AG04450 (cell line): ENCODE data around the gene CDCA7L. TPM values are rescaled to one million over a fixed set of nuclear protein-coding genes. Genes with fewer than 3 reads are reported as not detected.

Experiments used
- CTCF ChIA-PET: fragments of 300-600, 350-600 bp; formaldehyde crosslinking; extraction: SDS; loops from one replicate; lab custom pipeline; 2022; ENCODE audit warnings: antibody characterized with exemption, inconsistent platforms; lab: Charles Lee
- POLR2A ChIA-PET: fragments of 350-600 bp; formaldehyde crosslinking; extraction: SDS; loops from one replicate; lab custom pipeline; 2021; ENCODE audit warnings: antibody characterized with exemption, inconsistent platforms; lab: Yijun Ruan, JAX
- DNase-seq: peaks from one replicate; pipeline ENCODE4 v3.0.0-alpha.2; 2011; ENCODE audit warnings: low read depth, low spot score
- H3K27ac ChIP-seq: one replicate; pipeline ENCODE4 v1.5.1; 2012; ENCODE audit warnings: low read depth, low read length, control low read depth
- H3K27me3 ChIP-seq: one replicate; pipeline ENCODE4 v1.6.0; 2012; ENCODE audit warnings: low read length; ENCODE audit not compliant: control insufficient read depth, insufficient read depth
- H3K4me3 ChIP-seq: 2 replicates; pipeline ENCODE4 v1.5.1; 2011; ENCODE audit warnings: mild to moderate bottlenecking, low read depth, low read length, control low read depth
- H3K9me3 ChIP-seq: 2 replicates; pipeline ENCODE4 v1.5.1; 2012; ENCODE audit warnings: low read length; ENCODE audit not compliant: control insufficient read depth, insufficient read depth
- CTCF ChIP-seq: IDR thresholded peaks from 2 replicates; pipeline ENCODE4 v1.5.1; 2011; ENCODE audit warnings: low read depth, low read length, control low read depth, inconsistent platforms
- polyA plus RNA-seq: library from polyadenylated mRNA; depleted of rRNA; stranded (reverse); fragments of >200 nt; gene quantifications from 2 replicates; pipeline ENCODE4 v1.2.3, GENCODE V29; 2011

CDCA7L gene
- polyA plus RNA-seq, 1 experiment = 28.1 TPM

- no peaks in the 10 kb centered on the region for H3K27me3 ChIP-seq
- no peak overlapping the region for H3K27ac ChIP-seq
- ChIA-PET CTCF (no interaction called here), POLR2A (no interaction called here)
- no peaks in the 10 kb centered on the region for H3K9me3 ChIP-seq
- no peak for DNase-seq
- H3K4me3 ChIP-seq = no peak overlapping the region
- TF ChIP-seq CTCF = no peak
Observed at GRCh38 chr7:21883069-21883468, 62.6 kb downstream of the CDCA7L start.

GRCh38 chr7:21869785-21870402, 75.8 kb downstream of the CDCA7L start:
- POLR2A ChIA-PET = no interaction called here
- CTCF ChIA-PET = no interaction called here
- DNase-seq = no peak
- no peak overlapping the region for H3K27ac ChIP-seq
- TF ChIP-seq CTCF = no peak
- H3K9me3 ChIP-seq = no peaks in the 10 kb centered on the region
- no peaks in the 10 kb centered on the region for H3K27me3 ChIP-seq
- H3K4me3 ChIP-seq = no peak overlapping the region

GRCh38 chr7:21868576-21868850, 77.2 kb downstream of the CDCA7L start:
- TF ChIP-seq CTCF = no peak
- ChIA-PET POLR2A (no interaction called here), CTCF (interaction anchor here (0.6 kb wide), 1 partner anchor 12 kb away, joined by 3 read pairs; no protein-coding TSS in a partner anchor)

GRCh38 chr7:21867816-21868575, 77.7 kb downstream of the CDCA7L start:
- no peak overlapping the region for H3K4me3 ChIP-seq
- no peaks in the 10 kb centered on the region for H3K9me3 ChIP-seq
- POLR2A ChIA-PET = no interaction called here
- CTCF ChIA-PET = interaction anchor here (0.6 kb wide), 1 partner anchor 13 kb away, joined by 3 read pairs; no protein-coding TSS in a partner anchor
- no peak for DNase-seq
- no peak for TF ChIP-seq CTCF
- no peak overlapping the region for H3K27ac ChIP-seq
- no peaks in the 10 kb centered on the region for H3K27me3 ChIP-seq

More at GRCh38 chr7:21868576-21868850, 77.2 kb downstream of the CDCA7L start:
- Histone ChIP-seq H3K27me3 (no peaks in the 10 kb centered on the region), H3K27ac (no peak overlapping the region), H3K4me3 (no peak overlapping the region), H3K9me3 (no peaks in the 10 kb centered on the region)
- DNase-seq = no peak

GRCh38 chr7:21867226-21867625, 78.5 kb downstream of the CDCA7L start:
- DNase-seq = no peak
- ChIA-PET POLR2A (no interaction called here), CTCF (interaction anchor here (0.6 kb wide), 1 partner anchor 11 kb away, joined by 3 read pairs; no protein-coding TSS in a partner anchor)
- Histone ChIP-seq H3K9me3 (no peaks in the 10 kb centered on the region), H3K4me3 (no peak overlapping the region), H3K27ac (no peak overlapping the region), H3K27me3 (no peaks in the 10 kb centered on the region)
- no peak for TF ChIP-seq CTCF
